ENCODE measurements around the gene NFRKB.

- TF ChIP-seq CTCF (IDR thresholded peaks at IDR 0.05; ENCODE audit: low read length) (no peak), EZH2 (IDR thresholded peaks at IDR 0.05; ENCODE audit: borderline replicate concordance, low read length) (no peak)
Measured at GRCh38 chr11:129937592-129938238, 42.3 kb upstream of the NFRKB start.
